Duodenal mucosa (tissue), 2 donors: ENCODE data around the gene PPP2R1B.

Experiments used
- H3K27ac ChIP-seq: one replicate; pipeline ENCODE4 v1.7.0; 2013; ENCODE audit warnings: low read depth, low read length
- H3K27me3 ChIP-seq, 2 donors: one replicate each; pipeline ENCODE4 v1.7.0; 2013; ENCODE audit warnings: low read length in 2 of 2, control low read depth in 1 of 2; ENCODE audit not compliant: insufficient read depth in 2 of 2, control insufficient read depth in 1 of 2
- H3K36me3 ChIP-seq, 2 donors: one replicate each; pipeline ENCODE4 v1.7.0; 2013; ENCODE audit warnings: low read length in 2 of 2, control low read depth in 1 of 2; ENCODE audit not compliant: insufficient read depth in 2 of 2, control insufficient read depth in 1 of 2
- H3K4me1 ChIP-seq, 2 donors: one replicate each; pipeline ENCODE4 v1.7.0; 2013; ENCODE audit warnings: low read length in 2 of 2, control low read depth in 1 of 2; ENCODE audit not compliant: insufficient read depth in 2 of 2, control insufficient read depth in 1 of 2
- H3K4me3 ChIP-seq, 2 donors: one replicate each; pipeline ENCODE4 v1.7.0; 2013; ENCODE audit warnings: low read length in 2 of 2, low read depth in 1 of 2
- H3K9ac ChIP-seq, 2 donors: one replicate each; pipeline ENCODE4 v1.7.0; 2013; ENCODE audit warnings: low read length in 2 of 2, low read depth in 1 of 2
- H3K9me3 ChIP-seq, 2 donors: one replicate each; pipeline ENCODE4 v1.7.0; 2013; ENCODE audit warnings: low read length in 2 of 2, control low read depth in 1 of 2; ENCODE audit not compliant: control insufficient read depth in 1 of 2

The PPP2R1B gene

DNA sequence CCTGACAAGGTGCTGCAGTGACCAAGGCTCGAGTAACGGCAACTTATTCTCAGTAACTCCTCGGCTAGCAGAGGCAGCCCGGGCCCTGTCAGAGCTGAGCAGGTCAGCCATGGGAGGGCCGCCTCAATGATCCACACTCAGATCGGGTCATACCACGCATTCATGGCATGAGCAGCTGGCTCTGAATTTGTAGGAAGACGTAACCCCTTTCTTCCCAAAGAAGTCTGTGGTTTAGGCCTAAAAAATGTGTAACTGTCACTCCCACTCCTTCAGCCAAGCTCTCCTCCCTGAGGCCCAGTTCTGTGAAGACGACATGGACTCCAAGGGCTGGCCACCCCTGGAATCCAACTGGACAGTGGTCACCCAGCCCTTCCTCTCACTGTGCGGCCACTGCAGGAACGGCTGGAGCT is 30.0 kb downstream of the PPP2R1B start:
- H3K9ac ChIP-seq: peak overlapping the region; percentile 35 to 36
- H3K9me3 ChIP-seq: no peaks in the 10 kb centered on the region
- H3K4me1 ChIP-seq: peaks cover 17 to 51% of the 10 kb centered on the region in 2 donors
- peaks cover 7 to 13% of the 10 kb centered on the region in 2 donors for H3K36me3 ChIP-seq
- H3K27ac ChIP-seq: peak overlapping the region; percentile 94
- H3K4me3 ChIP-seq: no peak overlapping the region
- H3K27me3 ChIP-seq: no peaks in the 10 kb centered on the region

DNA sequence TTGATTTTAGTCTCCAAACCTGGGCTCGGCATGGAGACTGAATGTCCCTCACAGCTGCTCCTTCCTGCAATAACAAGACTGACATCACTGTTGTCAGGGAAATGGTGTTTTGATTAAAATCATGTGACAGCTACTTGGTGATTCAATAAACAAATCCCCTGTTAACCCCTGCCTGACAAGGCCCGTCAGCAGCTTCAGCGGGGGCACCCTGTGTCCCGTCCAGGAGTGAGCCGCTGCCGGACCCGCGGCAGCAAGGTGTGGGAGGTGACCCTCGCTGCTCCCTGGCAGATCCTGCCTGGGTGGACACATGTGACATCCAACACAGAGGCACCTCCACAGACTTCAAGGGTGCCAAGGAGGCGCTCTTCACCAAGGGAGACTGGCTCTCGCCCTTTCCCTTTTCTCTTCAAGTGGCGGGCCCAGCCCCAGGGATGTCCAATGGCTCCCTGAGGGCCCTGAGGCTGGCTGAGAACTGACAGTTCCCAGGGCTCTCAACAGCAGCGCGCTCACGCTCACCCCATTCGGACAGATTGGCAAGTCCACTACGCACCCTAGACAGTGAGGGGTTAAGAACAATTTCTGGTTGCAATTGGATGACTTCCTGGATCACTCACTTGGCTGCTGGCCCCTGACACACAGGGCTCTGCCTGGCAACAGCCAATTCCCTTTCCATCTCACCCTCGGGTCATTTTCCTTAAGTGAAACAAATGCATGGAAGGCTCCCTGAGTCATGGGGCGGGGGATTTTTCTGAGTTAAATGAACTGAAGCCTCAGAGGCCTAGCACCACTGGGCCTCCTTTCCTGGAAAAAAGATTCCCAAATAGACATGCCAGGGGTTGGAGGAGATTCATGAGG is 30.7 kb downstream of the PPP2R1B start:
- no peaks in the 10 kb centered on the region for H3K27me3 ChIP-seq
- no peaks in the 10 kb centered on the region for H3K9me3 ChIP-seq
- H3K4me1 ChIP-seq: peaks cover 22 to 51% of the 10 kb centered on the region in 2 donors
- H3K27ac ChIP-seq: peak overlapping the region; percentile 94
- peak overlapping the region; percentile 33 to 59 for H3K9ac ChIP-seq
- H3K36me3 ChIP-seq: peaks cover 6 to 7% of the 10 kb centered on the region in 2 donors
- peak overlapping the region; percentile 52 to 55 for H3K4me3 ChIP-seq

DNA sequence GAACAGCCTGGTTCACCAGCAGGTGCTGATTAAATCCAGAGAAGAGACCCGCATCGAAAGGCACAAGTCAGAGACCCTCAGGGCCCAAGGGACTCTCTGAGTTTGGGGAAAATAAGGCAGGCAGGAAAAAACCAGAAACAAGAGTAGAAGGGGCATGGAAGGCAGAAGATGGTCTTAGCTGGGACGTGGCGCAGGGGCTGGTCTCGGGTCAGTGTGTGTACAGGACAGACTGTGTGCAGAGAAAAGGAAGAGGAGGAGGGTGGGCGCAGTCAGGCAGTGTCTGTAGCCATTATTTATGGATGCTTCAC is 31.3 kb downstream of the PPP2R1B start:
- Histone ChIP-seq H3K4me3 (no peak overlapping the region), H3K27ac (peak overlapping the region; percentile 94), H3K9me3 (no peaks in the 10 kb centered on the region), H3K27me3 (no peaks in the 10 kb centered on the region), H3K36me3 (peaks cover 5 to 7% of the 10 kb centered on the region in 2 donors), H3K9ac (peak overlapping the region; percentile 15 to 59), H3K4me1 (peaks cover 23 to 51% of the 10 kb centered on the region in 2 donors)

DNA sequence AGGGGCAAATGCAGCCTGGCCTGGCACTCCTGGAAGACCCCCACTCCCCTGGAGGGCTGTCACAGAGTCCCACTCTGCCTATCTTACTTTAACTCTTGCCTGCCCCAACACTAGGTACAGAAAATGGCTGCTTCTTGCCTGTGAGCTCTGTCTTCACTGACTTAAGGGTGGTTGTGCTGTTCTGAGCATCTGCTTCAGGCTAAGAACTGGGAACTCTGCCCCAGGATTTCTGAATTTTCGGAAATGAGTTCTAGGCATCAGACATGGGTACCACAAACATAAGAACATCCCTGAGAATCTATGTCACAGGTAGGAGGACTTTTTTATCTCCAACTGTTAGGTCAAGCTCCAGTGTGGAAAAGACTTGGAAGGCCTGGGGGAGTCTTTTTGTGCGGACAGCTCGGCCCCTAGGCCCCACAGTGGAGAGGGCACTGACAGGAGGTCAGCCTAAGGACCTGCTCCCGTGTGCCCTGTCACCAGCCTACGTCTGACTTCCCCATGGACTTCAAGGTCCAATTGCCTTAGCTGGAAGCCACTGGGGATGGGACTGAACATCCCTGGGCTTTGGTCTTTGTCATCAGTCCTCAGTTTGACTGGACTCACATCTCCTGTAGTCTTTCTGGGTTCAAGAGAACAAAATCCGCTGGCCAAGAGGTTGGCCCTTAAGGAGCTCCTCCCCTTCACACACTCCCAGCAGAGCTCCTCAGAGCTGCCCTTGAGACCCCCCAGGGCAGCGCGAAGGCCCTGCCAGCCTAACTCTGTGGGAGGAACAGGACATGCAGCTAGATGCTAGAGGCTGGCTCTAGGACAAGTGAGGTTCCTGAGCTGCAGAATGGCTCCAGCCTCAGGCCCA is 31.9 kb downstream of the PPP2R1B start:
- Histone ChIP-seq H3K4me3 (no peak overlapping the region), H3K27me3 (no peaks in the 10 kb centered on the region), H3K36me3 (peaks cover 5 to 6% of the 10 kb centered on the region in 2 donors), H3K4me1 (peaks cover 24 to 51% of the 10 kb centered on the region in 2 donors), H3K27ac (peak overlapping the region; percentile 94), H3K9ac (peak overlapping the region; percentile 15 to 59), H3K9me3 (no peaks in the 10 kb centered on the region)

DNA sequence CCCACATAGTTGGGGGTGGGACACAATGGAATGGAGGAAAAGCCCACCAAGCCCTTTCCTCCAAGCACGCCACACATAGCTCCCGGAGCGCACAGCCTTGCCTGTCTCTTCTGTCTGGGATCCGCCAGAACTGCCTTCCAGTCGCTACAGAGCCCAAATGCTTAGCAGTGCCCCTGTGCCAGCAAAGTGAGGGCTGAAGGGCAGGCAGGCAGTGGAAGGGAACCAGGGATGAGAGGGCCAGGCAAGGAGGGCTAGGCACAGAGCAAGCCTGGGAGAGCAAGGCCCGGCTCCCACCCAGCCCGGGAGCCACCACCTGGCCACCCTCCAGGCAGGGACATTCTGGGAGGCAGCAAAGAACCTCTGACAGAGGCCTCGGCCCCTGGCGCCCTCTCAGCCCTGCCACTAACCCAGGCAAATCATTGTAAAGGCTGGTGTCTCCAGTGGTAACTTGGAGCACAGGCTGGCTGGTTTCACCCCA is 32.5 kb downstream of the PPP2R1B start:
- peaks cover 24 to 51% of the 10 kb centered on the region in 2 donors for H3K4me1 ChIP-seq
- H3K9me3 ChIP-seq: no peaks in the 10 kb centered on the region
- H3K36me3 ChIP-seq: peaks cover 5% of the 10 kb centered on the region in 2 donors
- peak overlapping the region; percentile 94 for H3K27ac ChIP-seq
- H3K27me3 ChIP-seq: no peaks in the 10 kb centered on the region
- H3K4me3 ChIP-seq: no peak overlapping the region
- H3K9ac ChIP-seq: peak overlapping the region in 1 of 2 donors; percentile 16

DNA sequence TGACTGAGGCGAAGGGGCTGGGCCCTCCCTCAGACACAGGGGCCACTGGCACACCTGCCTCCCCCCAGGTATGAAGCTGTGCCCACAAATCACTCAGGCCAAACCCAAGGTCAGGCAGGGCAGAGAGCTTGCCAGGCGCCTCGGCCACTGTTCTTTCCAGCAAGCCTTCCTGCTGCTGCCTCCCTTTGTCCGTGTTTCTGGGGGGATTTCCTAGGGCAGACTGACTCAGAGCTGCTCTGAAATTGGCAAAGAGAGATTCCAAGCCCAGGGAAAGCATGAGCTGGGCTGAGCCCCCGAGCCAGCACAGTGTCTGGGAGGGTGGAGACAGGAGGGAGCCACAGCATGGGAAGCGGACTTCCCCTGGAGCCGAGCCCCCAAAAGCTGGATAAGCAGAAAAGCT is 33.2 kb downstream of the PPP2R1B start:
- Histone ChIP-seq H3K27me3 (no peaks in the 10 kb centered on the region), H3K4me3 (no peak overlapping the region), H3K36me3 (peaks cover 0 to 5% of the 10 kb centered on the region in 2 donors), H3K4me1 (peaks cover 24 to 45% of the 10 kb centered on the region in 2 donors), H3K9ac (peak overlapping the region; percentile 12 to 14), H3K27ac (peak overlapping the region; percentile 94), H3K9me3 (no peaks in the 10 kb centered on the region)

DNA sequence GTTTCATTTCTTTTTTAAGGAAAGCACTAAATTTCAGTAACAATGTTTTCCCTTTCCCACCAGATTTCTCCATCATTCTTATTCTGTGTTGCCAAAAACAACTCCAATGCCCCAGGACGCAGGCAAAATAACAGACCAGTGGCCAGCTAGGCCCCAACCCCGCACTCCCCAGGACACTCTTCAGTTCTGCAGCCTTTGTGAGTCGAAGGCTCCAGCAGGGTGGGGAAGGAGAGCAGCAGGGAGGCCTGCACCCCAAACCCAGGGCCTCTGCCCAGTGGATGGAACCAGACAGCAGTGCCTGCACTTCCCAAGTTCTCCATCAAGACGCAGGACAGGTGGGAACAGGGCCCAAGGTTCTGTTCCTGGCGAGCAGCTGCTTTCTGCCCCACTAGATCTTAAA is 34.4 kb downstream of the PPP2R1B start:
- peak overlapping the region; percentile 40 for H3K27ac ChIP-seq
- no peak overlapping the region for H3K4me3 ChIP-seq
- no peaks in the 10 kb centered on the region for H3K9me3 ChIP-seq
- H3K27me3 ChIP-seq: no peaks in the 10 kb centered on the region
- peaks cover 20 to 34% of the 10 kb centered on the region in 2 donors for H3K4me1 ChIP-seq
- no peak overlapping the region for H3K9ac ChIP-seq
- peaks cover 5 to 10% of the 10 kb centered on the region in 2 donors for H3K36me3 ChIP-seq

DNA sequence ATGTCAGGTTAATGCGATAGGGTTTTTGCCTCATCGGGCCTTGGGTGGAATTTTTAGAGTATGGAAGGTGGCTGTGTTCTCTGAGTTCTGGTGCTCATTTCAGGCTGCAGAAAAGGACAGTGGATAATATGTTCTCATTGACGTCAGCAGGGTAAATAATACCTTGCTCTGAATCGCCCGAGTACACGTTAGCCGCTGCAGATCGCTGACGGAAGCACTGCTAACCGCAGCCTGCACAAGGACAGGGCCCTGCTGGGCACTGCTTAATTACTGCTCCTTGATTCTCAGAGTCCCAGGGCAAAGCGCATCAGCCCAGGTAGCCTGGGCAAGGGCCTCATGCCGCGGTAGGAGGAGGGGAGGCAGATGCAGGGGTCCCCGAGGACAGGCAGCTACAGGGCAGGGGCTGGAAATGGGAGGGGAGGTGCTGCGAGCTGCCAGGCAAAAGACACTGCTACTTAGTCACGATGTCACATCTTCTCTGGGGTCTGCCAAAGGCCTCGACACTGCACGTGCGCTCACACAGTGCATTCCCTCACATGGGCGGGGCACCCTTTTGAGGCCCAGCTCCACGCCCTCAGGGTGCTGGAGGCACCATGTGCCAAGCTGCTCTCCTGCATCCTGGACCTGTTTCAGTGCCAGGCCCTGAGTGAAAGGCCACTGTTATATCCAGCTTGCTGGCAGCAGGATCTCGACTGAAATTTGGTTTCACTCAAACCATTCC is 35.2 kb downstream of the PPP2R1B start:
- Histone ChIP-seq H3K36me3 (peaks cover 5 to 18% of the 10 kb centered on the region in 2 donors), H3K27ac (peak overlapping the region; percentile 40), H3K9ac (no peak overlapping the region), H3K4me3 (no peak overlapping the region), H3K27me3 (no peaks in the 10 kb centered on the region), H3K9me3 (no peaks in the 10 kb centered on the region), H3K4me1 (peaks cover 13 to 28% of the 10 kb centered on the region in 2 donors)

DNA sequence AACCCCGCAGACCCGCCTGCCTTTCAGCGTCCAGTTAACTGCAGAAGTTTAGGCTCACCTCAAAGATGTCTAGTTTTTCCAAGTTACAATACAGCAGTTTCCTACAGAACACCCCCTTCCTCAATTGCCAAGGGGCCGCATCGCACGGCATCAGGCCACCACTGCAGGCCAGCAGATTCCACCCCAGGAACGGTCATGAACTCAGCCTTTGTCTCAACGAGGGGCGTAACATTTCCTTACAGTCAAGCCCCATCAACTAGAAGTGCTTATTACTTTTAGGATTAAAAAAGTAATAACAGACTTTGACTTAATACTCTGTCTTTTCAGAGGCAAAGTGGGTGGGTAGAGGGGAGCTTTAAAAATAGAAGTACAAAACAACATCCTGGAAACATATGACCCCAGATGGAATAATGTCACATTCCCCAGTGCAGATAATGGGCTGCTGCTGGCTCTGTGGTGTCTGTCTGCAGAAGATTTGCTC is 36.3 kb downstream of the PPP2R1B start:
- Histone ChIP-seq H3K36me3 (peaks cover 13 to 29% of the 10 kb centered on the region in 2 donors), H3K4me1 (peaks cover 10 to 24% of the 10 kb centered on the region in 2 donors), H3K27me3 (no peaks in the 10 kb centered on the region), H3K4me3 (no peak overlapping the region), H3K9ac (no peak overlapping the region), H3K9me3 (no peaks in the 10 kb centered on the region), H3K27ac (no peak overlapping the region)
